Myocyte (in vitro differentiated cells): Measurements from ENCODE around the gene PRPS1. TPM values are rescaled to one million over a fixed set of nuclear protein-coding genes. Genes with fewer than 3 reads are reported as not detected.

Experiments used
- total RNA-seq: library from RNA; depleted of rRNA; stranded (reverse); fragments of >200 nt; gene quantifications from 2 replicates; pipeline ENCODE4 v1.2.3, GENCODE V29; 2014

Gene PRPS1
- total RNA-seq, 1 donor from 2014 or later: 51.6 TPM

Other genes with a start within 250 kb of the PRPS1 start
- gene FRMPD3, start 178.9 kb upstream of the PRPS1 start, total RNA-seq: 0.05 TPM in 1 of 2 replicates, not detected in the other
- 57.1 and 74.5 TPM in 2 replicates for gene TSC22D3, start 147.3 kb downstream of the PRPS1 start, total RNA-seq
- gene NCBP2L, start 149.2 kb downstream of the PRPS1 start, total RNA-seq: not detected in 2 replicates
- 5.4 and 8.5 TPM in 2 replicates for gene MID2, start 197.4 kb downstream of the PRPS1 start, total RNA-seq